Keratinocyte (primary cell): ENCODE data around the gene LTBP2. TPM values are rescaled to one million over a fixed set of nuclear protein-coding genes. Genes with fewer than 3 reads are reported as not detected.

Experiments
- DNase-seq: peaks from one replicate; pipeline ENCODE4 v3.0.0-alpha.2; 2011; ENCODE audit warnings: low read depth, missing footprints, low spot score
- FAIRE-seq: peaks from 2 replicates; lab custom pipeline; 2011; peaks lifted over from hg19 to GRCh38; lab: Jason Lieb, UNC
- H2AFZ ChIP-seq: 2 replicates; pipeline ENCODE4 v1.6.0; 2012; ENCODE audit warnings: low read length, control low read depth, inconsistent platforms; ENCODE audit not compliant: control insufficient read depth
- H3K27ac ChIP-seq: 2 replicates; pipeline ENCODE4 v1.5.1; 2011; ENCODE audit warnings: low read length; ENCODE audit not compliant: control insufficient read depth, insufficient read depth
- H3K27me3 ChIP-seq: 3 replicates; pipeline ENCODE4 v1.6.0; 2011; ENCODE audit warnings: low read length; ENCODE audit not compliant: control insufficient read depth, insufficient read depth; ENCODE audit errors: extremely low read depth
- H3K36me3 ChIP-seq, 2 experiments: 2 replicates in 1 of 2; 3 replicates in 1 of 2; pipeline ENCODE4 v1.5.1; 2011; ENCODE audit warnings: low read length in 2 of 2, mild to moderate bottlenecking in 1 of 2; ENCODE audit not compliant: control insufficient read depth in 2 of 2, insufficient read depth in 2 of 2; ENCODE audit errors: extremely low read depth in 1 of 2
- H3K4me1 ChIP-seq: 3 replicates; pipeline ENCODE4 v1.5.1; 2011; ENCODE audit warnings: low read length; ENCODE audit not compliant: control insufficient read depth, insufficient read depth; ENCODE audit errors: extremely low read depth
- H3K4me2 ChIP-seq: 3 replicates; pipeline ENCODE4 v1.6.0; 2011; ENCODE audit warnings: low read depth, low read length; ENCODE audit not compliant: control insufficient read depth, insufficient read depth; ENCODE audit errors: extremely low read depth
- H3K4me3 ChIP-seq, 3 experiments: fragments of 200-600 bp in 1 of 3; sonication (generic) in 1 of 3; 2 replicates in 2 of 3; 3 replicates in 1 of 3; pipeline ENCODE4 v1.5.1; 2011 to 2016; ENCODE audit warnings: low read length in 3 of 3, mild to moderate bottlenecking in 3 of 3, control low read depth in 2 of 3, inconsistent platforms in 1 of 3, low read depth in 1 of 3, mixed read lengths in 1 of 3, mixed run types in 1 of 3, moderate library complexity in 1 of 3; ENCODE audit not compliant: control insufficient read depth in 2 of 3, insufficient read depth in 2 of 3; ENCODE audit errors: extremely low read depth in 1 of 3
- H3K79me2 ChIP-seq: 2 replicates; pipeline ENCODE4 v1.6.0; 2012; ENCODE audit warnings: low read length; ENCODE audit not compliant: control insufficient read depth, insufficient read depth
- H3K9ac ChIP-seq: 3 replicates; pipeline ENCODE4 v1.6.0; 2011; ENCODE audit warnings: low read length; ENCODE audit not compliant: control insufficient read depth, insufficient read depth; ENCODE audit errors: extremely low read depth
- H3K9me1 ChIP-seq: 3 replicates; pipeline ENCODE4 v1.6.0; 2011; ENCODE audit warnings: low read length; ENCODE audit not compliant: control insufficient read depth, insufficient read depth; ENCODE audit errors: extremely low read depth
- H3K9me3 ChIP-seq: 2 replicates; pipeline ENCODE4 v1.5.1; 2012; ENCODE audit warnings: low read depth, low read length; ENCODE audit not compliant: control insufficient read depth
- H4K20me1 ChIP-seq: 3 replicates; pipeline ENCODE4 v1.6.0; 2011; ENCODE audit warnings: low read length; ENCODE audit not compliant: control insufficient read depth, insufficient read depth; ENCODE audit errors: extremely low read depth
- CTCF ChIP-seq, 3 experiments: IDR thresholded peaks in 1 of 3; conservative IDR thresholded peaks in 1 of 3; optimal IDR thresholded peaks in 1 of 3; 2 replicates in 2 of 3; 3 replicates in 1 of 3; pipeline versions ENCODE3 to v1.5.1; 2011; ENCODE audit warnings: low read length in 3 of 3, mild to moderate bottlenecking in 3 of 3, moderate library complexity in 2 of 3, control low read depth in 1 of 3, inconsistent platforms in 1 of 3; ENCODE audit not compliant: insufficient read depth in 2 of 3; ENCODE audit errors: extremely low read depth in 1 of 3
- EZH2 ChIP-seq: IDR thresholded peaks from one replicate; pipeline ENCODE4 v1.6.1; 2012; ENCODE audit warnings: inconsistent platforms, mild to moderate bottlenecking, low read length, moderate library complexity
- dilution Hi-C: fragments of 300-500 bp; cut with MboI; formaldehyde crosslinking; loops from one replicate; pipeline ENCODE4 v1.7.0; 2020; ENCODE audit warnings: low sequenced_read_pairs; ENCODE audit not compliant: extremely low pct_ligation_motif_present
- polyA plus RNA-seq, 5 experiments: library from polyadenylated mRNA; depleted of rRNA in 3 of 5; stranded (reverse) in 3 of 5; stranded (forward) in 1 of 5; unstranded in 1 of 5; fragments of >200 nt; gene quantifications; 1 replicate in 1 of 5; 2 replicates in 3 of 5; 3 replicates in 1 of 5; pipeline versions ENCODE4 v1.2.1 to v1.2.3, GENCODE V29; 2011 to 2012; ENCODE audit warnings: missing spikeins in 2 of 5, low read depth in 1 of 5, low replicate concordance in 1 of 5

LTBP2 gene
- polyA plus RNA-seq, 1 donor (not counting 4 experiments of a cell fraction or from before 2014, with no cell fraction given): 23.9 TPM

- Histone ChIP-seq H3K4me1 (peaks cover 41% of the 10 kb centered on the region), H3K79me2 (peaks cover 65% of the 10 kb centered on the region), H4K20me1 (no peaks in the 10 kb centered on the region), H3K9me3 (no peaks in the 10 kb centered on the region), H2AFZ (no peak overlapping the region), H3K27me3 (no peaks in the 10 kb centered on the region), H3K27ac (no peak overlapping the region), H3K36me3 (peaks cover 0 to 13% of the 10 kb centered on the region in 2 experiments), H3K9ac (peak overlapping the region; percentile 9), H3K9me1 (no peaks in the 10 kb centered on the region), H3K4me3 (peak overlapping the region in 1 of 3 experiments; percentile 74), H3K4me2 (peak overlapping the region; percentile 77)
- DNase-seq: no peak
- dilution Hi-C loops: no loop called here
- FAIRE-seq: no peak
- TF ChIP-seq EZH2: no peak
- TF ChIP-seq CTCF (optimal IDR thresholded peaks at IDR 0.05 in 1 of 3, IDR thresholded peaks at IDR 0.05 in 1 of 3, conservative IDR thresholded peaks at IDR 0.05 in 1 of 3; ENCODE audit: extremely low read depth in 1 of 3, insufficient read depth in 2 of 3, low read length in 3 of 3): no peak
These were observed 2.3 kb downstream of the LTBP2 start for GRCh38 chr14:74609721-74610120.

GRCh38 chr14:74608959-74609611 is 3.0 kb downstream of the LTBP2 start:
- Histone ChIP-seq H3K4me1 (peaks cover 34% of the 10 kb centered on the region), H2AFZ (no peak overlapping the region)

More at GRCh38 chr14:74608959-74609611, 3.0 kb downstream of the LTBP2 start:
- H3K4me3 ChIP-seq: no peak overlapping the region
- H3K9me1 ChIP-seq: no peaks in the 10 kb centered on the region
- H3K9me3 ChIP-seq: no peaks in the 10 kb centered on the region
- peaks cover 0 to 14% of the 10 kb centered on the region in 2 experiments for H3K36me3 ChIP-seq
- no peaks in the 10 kb centered on the region for H3K27me3 ChIP-seq
- TF ChIP-seq EZH2 (no peak), CTCF (optimal IDR thresholded peaks at IDR 0.05 in 1 of 3, IDR thresholded peaks at IDR 0.05 in 1 of 3, conservative IDR thresholded peaks at IDR 0.05 in 1 of 3; ENCODE audit: extremely low read depth in 1 of 3, insufficient read depth in 2 of 3, low read length in 3 of 3) (peak; percentile 85 to 99 (median 95))
- no peak overlapping the region for H3K27ac ChIP-seq
- no peak for DNase-seq
- H3K79me2 ChIP-seq: peaks cover 68% of the 10 kb centered on the region
- dilution Hi-C loops: no loop called here
- H4K20me1 ChIP-seq: no peaks in the 10 kb centered on the region
- peak; percentile 97 for FAIRE-seq
- H3K9ac ChIP-seq: no peak overlapping the region
- peak overlapping the region; percentile 29 for H3K4me2 ChIP-seq
